Skeletal muscle cell (primary cell): ENCODE results near the gene TRDMT1.
"Not testable (repeated sequence)": the region's sequence is repeated elsewhere in the genome, so short reads cannot be mapped to it uniquely, and the experiment has no call there.

Experiments used
- DNase-seq: peaks from one replicate; pipeline ENCODE4 v3.0.0-alpha.2; 2010; ENCODE audit warnings: low read depth
- H3K4me3 ChIP-seq: 2 replicates; pipeline ENCODE4 v1.5.1; 2011; ENCODE audit warnings: low read depth, mild to moderate bottlenecking, control low read depth, low read length, moderate library complexity

Gene TRDMT1

DNA sequence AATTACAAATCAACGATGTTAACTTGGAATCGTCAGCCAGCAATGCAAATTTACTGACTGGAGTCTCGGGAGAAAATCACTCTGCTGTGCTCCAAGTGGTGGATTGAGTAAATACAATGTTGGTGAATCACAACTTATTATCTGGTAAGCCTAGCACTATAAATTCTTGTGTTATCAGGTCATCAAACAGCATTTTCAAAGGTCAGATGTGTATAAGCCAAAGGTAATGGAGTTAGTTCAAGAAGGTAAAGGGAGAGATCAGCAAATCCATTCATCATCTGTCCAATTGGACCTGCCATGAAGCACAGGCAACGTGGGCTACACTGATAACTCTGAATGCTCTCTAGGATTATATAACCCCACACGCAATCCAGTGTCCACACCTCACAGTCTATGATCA, 85.8 kb downstream of the TRDMT1 start:
- no peak overlapping the region for H3K4me3 ChIP-seq
- DNase-seq: no peak

DNA sequence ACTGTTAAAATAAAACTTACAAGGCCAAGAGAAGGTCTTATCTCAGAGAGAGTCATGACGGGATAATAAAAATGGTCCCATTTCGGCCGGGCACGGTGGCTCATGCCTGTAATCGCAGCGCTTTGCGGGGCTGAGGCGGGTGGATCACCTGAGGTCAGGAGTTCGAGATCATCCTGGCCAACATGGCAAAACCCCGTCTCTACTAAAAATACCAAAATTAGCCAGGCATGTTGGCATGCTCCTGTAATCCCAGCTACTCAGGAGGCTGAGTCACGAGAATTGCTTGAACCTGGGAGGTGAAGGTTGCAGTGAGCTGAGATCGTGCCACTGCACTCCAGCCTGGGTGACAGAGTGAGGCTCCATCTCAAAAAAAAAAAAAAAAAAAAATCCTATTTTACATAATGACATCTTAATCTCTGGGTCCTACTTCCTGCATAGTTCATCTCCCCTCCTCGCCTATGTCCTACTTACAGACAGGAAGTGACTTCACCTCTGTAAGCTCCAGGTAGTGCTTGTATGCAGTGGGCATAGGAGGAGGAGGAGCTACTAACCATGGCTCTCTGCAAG, 86.5 kb downstream of the TRDMT1 start:
- not testable (repeated sequence) for H3K4me3 ChIP-seq, DNase-seq

DNA sequence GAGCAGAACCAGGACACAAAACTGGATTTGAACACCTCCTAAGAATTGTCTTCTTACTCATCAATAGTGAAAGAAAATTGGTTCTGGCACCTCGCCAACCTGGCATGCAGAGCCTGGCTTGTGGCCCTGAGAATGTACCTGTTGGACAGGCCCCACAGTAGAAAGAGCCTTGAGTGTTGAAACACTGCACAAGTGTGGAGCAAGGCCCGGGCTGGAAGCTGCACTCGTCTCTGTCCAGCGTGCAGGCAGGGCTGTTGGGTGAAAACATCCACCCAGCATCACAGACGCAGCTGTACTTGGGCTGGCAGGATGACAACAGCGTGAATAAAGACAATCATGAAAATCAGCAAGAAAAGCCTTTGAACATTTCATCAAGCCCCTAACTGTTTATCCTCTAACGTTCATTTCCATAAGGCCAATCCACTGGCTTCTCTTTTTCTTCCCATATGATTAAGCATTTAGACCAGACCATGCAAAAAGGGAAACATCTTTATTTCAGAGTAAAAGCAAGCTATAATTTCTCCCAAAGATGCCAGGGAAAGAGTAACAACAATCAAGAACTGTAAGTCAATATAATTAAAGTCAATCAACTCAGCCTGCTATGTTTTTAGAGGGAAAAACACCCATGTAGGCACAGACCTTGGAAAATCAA, 87.5 kb downstream of the TRDMT1 start:
- DNase-seq: peak; percentile 60
- no peak overlapping the region for H3K4me3 ChIP-seq

DNA sequence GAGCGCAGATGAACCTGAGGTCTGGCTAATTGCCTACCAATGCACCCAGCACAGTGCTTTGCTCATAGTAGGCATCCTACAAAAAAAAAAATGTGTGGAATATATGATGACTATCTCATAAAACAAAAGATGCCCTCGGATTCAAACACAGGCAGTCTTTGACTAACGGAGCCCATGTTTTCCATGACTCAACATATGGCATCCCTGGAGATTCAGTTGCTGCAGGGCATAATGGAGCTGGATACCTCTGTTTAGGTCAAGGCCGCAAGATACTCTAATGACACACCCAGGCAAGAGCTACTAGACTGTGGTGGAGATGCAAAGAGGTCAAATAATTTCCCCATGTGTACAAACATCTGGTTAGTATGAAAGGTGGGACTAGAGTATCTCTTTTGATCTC, 88.1 kb downstream of the TRDMT1 start:
- no peak for DNase-seq
- H3K4me3 ChIP-seq: no peak overlapping the region

DNA sequence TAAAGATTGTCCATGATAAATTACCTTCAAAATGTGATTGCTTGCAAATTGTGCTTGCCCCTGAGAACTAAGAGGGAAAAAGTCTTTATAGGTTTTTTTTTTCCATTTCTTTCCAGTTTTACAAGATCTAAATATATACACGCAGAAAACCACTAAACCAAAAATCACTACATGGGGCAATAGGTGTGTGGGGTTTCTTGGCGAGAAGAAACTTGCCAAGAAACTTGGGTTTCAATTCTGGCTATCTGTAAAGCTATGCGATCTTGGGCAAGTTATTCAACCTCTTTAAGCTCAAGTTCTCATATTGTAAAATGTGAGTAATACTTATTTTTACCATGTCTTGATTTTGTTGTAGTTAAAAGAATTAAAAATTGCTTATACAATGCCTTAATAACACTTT, 88.9 kb downstream of the TRDMT1 start:
- DNase-seq: no peak
- no peak overlapping the region for H3K4me3 ChIP-seq

DNA sequence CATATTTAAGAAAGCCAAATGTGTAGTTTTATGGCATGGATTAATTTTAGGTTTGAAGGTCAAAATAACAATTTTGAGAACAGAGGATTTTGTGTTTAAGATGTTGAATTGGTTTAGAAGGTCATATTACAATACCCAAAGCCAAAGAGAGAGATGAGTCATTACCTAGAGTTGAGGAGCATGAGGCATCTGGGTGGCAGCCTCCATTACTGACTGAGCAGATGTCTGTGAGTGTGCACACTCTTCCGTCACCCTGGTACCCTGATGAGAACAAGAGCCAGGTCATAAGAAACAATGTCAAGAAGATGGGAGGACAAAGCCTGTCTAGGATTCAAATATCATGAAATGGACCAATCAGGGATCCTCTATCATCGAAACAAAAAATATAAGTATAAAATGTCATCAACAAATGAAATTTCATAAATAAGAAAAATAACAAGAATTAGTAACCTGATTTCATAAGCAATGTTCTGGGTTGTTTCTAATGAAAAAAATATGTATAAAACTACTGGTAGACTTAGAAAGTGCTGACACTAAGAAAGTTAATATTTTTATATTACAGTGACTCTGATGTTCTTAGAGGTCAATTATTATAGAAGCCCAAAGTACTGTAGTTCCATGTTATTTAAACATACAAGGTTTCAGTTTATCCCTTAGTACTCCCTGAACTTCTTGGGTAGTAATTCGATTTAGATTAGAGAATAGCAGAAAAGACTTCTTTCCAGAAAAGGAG, 91.8 kb downstream of the TRDMT1 start:
- peak; percentile 57 for DNase-seq
- no peak overlapping the region for H3K4me3 ChIP-seq

DNA sequence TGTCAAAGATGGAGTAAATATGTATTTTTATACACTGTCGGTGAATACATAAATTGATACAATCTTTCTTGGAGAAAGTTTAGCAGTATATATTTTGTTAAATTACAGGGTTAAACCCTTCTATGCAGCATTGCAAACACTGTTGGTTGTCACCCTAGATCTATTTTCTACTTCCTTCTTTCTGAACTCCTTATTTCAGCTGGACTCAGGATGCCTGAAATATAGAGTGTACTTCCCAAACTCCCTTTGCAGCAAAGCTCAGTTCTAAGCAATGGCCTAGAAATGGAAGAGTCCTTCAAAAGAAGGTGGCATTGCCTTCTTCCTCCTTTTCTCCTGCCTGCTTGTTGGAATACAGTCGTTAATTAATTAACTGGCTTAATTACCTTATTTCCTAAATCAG, 92.4 kb downstream of the TRDMT1 start:
- no peak for DNase-seq

DNA sequence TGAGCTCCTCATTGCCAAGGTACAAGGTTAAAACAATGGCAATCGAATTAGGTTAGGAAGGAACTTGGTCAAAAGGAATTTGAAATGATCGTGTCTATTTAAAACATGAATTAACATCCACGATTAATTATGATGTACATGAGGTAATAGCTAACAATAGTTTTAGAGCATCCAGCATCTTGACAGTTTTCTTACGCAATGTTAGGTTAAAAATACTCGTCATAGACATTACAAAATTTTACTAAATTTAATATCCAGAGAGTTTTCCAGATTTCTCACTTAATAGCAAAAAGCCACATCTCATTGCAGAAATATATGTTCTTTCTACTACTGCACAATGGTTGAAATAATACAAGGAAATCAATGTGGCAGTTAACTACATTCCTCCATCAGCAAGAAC, 94.5 kb downstream of the TRDMT1 start:
- DNase-seq: no peak
- H3K4me3 ChIP-seq: no peak overlapping the region

More for the DNA sequence above, 92.4 kb downstream of the TRDMT1 start:
- no peak overlapping the region for H3K4me3 ChIP-seq

DNA sequence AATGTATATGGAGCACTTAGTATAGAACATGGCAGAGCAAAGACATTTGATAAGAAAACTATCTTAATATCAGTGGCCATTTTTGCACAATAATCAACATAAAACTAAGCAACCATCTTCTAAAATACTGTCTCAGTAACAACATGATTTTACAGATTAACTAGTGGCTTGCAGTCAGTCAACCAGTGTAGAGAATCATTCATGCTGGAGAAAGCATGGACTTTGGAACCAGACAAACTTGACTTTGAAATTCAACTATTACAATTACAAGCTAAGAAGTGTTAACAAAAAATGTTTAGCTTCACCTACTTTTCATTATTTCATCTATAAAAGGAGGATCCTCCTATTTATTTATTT, 99.6 kb downstream of the TRDMT1 start:
- H3K4me3 ChIP-seq: no peak overlapping the region
- DNase-seq: no peak

DNA sequence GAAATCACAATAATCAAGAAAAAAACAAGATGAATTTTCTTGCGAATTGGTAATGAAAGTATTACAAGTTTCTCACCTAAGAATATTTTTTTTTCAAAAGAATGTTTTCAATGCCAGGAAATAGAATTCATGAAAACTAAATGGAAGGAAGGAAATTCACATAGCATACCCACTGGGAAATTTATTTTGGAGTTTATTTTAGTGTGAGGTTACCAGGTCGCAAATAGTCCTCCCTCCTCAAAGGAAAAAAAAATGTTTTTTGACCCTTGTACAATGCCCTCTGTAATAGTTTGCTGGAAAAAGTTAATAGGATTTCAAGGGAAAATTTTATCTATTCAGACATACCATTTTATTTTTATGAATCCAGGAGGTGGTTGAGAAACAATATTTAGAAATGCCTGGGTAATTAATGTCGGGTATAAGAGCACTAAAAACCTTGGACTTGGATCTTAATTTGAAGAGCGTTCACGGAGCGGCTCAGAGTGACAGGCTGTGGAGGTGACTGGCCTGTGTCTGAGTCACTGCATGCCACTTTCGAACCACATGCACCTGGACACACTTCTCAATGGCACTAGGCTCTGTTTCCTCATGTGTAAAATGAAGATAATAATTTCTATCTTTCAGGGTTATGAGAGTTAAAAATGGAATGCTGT, 100.1 kb downstream of the TRDMT1 start:
- no peak for DNase-seq
- no peak overlapping the region for H3K4me3 ChIP-seq

DNA sequence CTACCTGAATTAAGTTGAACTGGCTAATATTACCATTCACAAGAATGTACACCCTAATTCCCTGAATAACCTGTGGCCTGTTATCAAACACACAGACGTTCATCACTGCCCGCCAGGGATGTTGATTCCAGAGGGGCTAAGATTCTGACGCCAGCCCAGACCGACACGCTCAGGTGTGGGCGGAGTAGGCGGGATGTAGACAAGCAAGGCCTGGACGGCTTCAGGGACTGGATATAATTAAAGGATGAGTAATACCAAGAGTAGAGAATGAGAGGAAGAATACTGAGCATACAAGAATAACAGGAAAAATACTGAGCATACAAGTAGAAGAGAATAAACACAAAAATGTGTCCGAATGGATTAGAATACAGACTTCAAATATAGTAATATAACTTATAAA, 100.9 kb downstream of the TRDMT1 start:
- H3K4me3 ChIP-seq: no peak overlapping the region
- no peak for DNase-seq

DNA sequence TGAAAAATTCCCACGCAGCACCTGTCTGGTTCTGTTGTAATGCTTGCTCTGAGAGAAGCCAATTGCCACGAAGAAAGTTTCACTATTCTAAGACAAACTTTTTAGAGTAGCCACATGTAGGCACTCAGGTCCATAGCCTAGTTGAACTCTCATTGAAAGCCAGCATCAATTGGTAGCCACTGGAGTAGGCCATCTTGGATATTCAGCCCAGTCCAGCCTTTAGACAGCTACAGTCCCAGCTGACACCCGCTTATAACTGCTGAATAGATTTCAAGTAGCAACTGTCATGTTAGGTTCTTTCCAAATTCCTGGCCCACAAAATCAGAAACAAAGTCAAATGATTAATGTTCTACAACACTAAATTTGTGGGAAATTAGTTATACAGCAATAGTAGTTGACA, 103.5 kb downstream of the TRDMT1 start:
- H3K4me3 ChIP-seq: no peak overlapping the region
- DNase-seq: no peak
